Measurements from ENCODE around the gene FUT2.

The FUT2 gene

DNA sequence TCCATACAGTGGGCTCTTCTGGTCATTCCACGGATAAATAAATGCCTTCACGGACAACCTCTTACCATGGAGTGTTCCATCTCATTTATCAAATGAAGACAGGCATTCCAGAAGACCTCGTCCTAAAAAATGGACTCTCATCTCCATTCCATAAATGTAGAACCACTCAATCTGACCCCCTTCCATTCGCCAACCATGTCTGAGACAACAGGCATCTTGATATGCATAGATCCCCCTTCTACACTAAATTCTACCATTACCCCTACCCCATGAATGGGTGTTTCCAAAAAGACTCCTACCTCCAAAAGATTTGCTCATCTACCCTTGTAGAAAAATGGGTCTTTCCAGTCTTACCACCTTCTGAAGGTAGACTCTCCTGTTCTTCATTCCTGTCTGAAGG, 35.7 kb downstream of the FUT2 start:
- H3K4me2 ChIP-seq (ENCODE audit: insufficient read depth, low read length) = no peak overlapping the region
- ATAC-seq (ENCODE audit: insufficient read depth, low read depth) = no peak
- H3K4me1 ChIP-seq (ENCODE audit: insufficient read depth, low read length) = peaks cover 8% of the 10 kb centered on the region
- no peak overlapping the region for H3K4me3 ChIP-seq (ENCODE audit: low read depth in 1 of 2, low read length in 2 of 2)
- H3K27ac ChIP-seq (ENCODE audit: low read length) = no peak overlapping the region
- H2AFZ ChIP-seq (ENCODE audit: low read depth, low read length) = no peak overlapping the region
- no peak for DNase-seq
- no peak overlapping the region for H3K9ac ChIP-seq (ENCODE audit: low read depth, low read length)
- no peaks in the 10 kb centered on the region for H3K79me2 ChIP-seq (ENCODE audit: insufficient read depth, low read length)
- no peaks in the 10 kb centered on the region for H4K20me1 ChIP-seq (ENCODE audit: insufficient read depth, low read length)
- peaks cover 4% of the 10 kb centered on the region for H3K9me3 ChIP-seq (ENCODE audit: insufficient read depth, low read length, severe bottlenecking)
- H3K27me3 ChIP-seq (ENCODE audit: insufficient read depth, low read length, poor library complexity) = no peaks in the 10 kb centered on the region
- peaks cover 5% of the 10 kb centered on the region for H3K36me3 ChIP-seq (ENCODE audit: insufficient read depth, low read length)
- TF ChIP-seq, protein P1, sequence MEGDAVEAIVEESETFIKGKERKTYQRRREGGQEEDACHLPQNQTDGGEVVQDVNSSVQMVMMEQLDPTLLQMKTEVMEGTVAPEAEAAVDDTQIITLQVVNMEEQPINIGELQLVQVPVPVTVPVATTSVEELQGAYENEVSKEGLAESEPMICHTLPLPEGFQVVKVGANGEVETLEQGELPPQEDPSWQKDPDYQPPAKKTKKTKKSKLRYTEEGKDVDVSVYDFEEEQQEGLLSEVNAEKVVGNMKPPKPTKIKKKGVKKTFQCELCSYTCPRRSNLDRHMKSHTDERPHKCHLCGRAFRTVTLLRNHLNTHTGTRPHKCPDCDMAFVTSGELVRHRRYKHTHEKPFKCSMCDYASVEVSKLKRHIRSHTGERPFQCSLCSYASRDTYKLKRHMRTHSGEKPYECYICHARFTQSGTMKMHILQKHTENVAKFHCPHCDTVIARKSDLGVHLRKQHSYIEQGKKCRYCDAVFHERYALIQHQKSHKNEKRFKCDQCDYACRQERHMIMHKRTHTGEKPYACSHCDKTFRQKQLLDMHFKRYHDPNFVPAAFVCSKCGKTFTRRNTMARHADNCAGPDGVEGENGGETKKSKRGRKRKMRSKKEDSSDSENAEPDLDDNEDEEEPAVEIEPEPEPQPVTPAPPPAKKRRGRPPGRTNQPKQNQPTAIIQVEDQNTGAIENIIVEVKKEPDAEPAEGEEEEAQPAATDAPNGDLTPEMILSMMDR (IDR thresholded peaks at IDR 0.05; ENCODE audit: borderline replicate concordance, extremely low read depth, low read length, poor library complexity, severe bottlenecking) = no peak
- no peak for TF ChIP-seq EZH2 (IDR thresholded peaks at IDR 0.05; ENCODE audit: borderline replicate concordance, low read depth, low read length, severe bottlenecking)

DNA sequence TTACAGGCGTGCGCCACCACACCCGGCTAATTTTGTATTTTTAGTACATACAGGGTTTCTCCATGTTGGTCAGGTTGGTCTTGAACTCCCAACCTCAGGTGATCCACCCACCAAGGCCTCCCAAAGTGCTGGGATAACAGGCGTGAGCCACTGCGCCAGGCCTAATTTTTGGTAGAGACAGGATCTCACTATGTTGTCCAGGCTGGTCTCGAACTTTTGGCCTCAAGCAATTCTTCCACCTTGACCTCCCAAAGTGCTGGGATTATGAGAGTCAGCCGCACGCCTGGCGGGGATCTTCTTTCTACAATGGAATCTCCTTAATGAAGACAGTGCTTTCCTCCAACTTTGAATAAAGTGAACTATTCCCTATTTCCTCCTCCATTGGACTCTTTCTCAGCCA, 38.9 kb downstream of the FUT2 start:
- ATAC-seq (ENCODE audit: insufficient read depth, low read depth) = no peak
- Histone ChIP-seq H3K27ac (ENCODE audit: low read length) (no peak overlapping the region), H3K27me3 (ENCODE audit: insufficient read depth, low read length, poor library complexity) (no peaks in the 10 kb centered on the region), H3K4me2 (ENCODE audit: insufficient read depth, low read length) (no peak overlapping the region), H3K9ac (ENCODE audit: low read depth, low read length) (no peak overlapping the region), H2AFZ (ENCODE audit: low read depth, low read length) (no peak overlapping the region), H4K20me1 (ENCODE audit: insufficient read depth, low read length) (no peaks in the 10 kb centered on the region), H3K4me3 (ENCODE audit: low read depth in 1 of 2, low read length in 2 of 2) (no peak overlapping the region), H3K4me1 (ENCODE audit: insufficient read depth, low read length) (peaks cover 14% of the 10 kb centered on the region), H3K36me3 (ENCODE audit: insufficient read depth, low read length) (no peaks in the 10 kb centered on the region), H3K9me3 (ENCODE audit: insufficient read depth, low read length, severe bottlenecking) (no peaks in the 10 kb centered on the region), H3K79me2 (ENCODE audit: insufficient read depth, low read length) (no peaks in the 10 kb centered on the region)
- DNase-seq = no peak
- TF ChIP-seq, protein P1 (IDR thresholded peaks at IDR 0.05; ENCODE audit: borderline replicate concordance, extremely low read depth, low read length, poor library complexity, severe bottlenecking) = no peak
- TF ChIP-seq EZH2 (IDR thresholded peaks at IDR 0.05; ENCODE audit: borderline replicate concordance, low read depth, low read length, severe bottlenecking) = no peak

DNA sequence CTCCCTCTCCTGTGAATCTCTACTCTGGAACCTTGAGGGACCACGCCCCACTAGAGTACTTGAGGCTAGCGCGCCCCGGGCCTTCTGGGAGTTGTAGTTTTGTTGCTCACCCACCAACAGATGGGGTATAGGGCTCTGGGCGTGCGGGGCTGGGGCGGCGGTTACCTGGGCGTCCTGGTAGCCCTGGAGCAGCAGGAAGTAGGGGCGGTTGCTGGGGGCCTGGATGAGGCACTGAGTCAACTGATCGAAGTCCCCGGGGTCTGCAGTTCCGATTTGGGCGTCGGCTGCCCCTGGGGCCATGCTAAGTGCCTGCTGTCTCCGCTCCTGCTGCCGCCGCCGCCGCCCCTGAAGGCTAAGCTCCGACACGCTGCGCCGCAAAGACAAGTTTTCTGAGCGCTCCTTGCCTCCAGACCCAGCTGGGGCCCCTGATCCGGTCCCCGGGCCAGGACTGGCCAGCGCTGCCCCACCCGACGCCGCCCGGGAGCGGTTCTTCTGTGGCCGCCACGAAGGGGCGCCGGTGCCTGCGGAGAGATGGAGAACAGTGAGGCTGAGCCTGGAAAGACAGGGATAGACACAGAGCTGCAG, 39.4 kb downstream of the FUT2 start:
- Histone ChIP-seq H4K20me1 (ENCODE audit: insufficient read depth, low read length) (no peaks in the 10 kb centered on the region), H3K4me3 (ENCODE audit: low read depth in 1 of 2, low read length in 2 of 2) (no peak overlapping the region), H3K27ac (ENCODE audit: low read length) (no peak overlapping the region), H3K79me2 (ENCODE audit: insufficient read depth, low read length) (no peaks in the 10 kb centered on the region), H3K9ac (ENCODE audit: low read depth, low read length) (no peak overlapping the region), H3K27me3 (ENCODE audit: insufficient read depth, low read length, poor library complexity) (no peaks in the 10 kb centered on the region), H3K36me3 (ENCODE audit: insufficient read depth, low read length) (no peaks in the 10 kb centered on the region), H3K4me1 (ENCODE audit: insufficient read depth, low read length) (peaks cover 14% of the 10 kb centered on the region), H2AFZ (ENCODE audit: low read depth, low read length) (no peak overlapping the region), H3K4me2 (ENCODE audit: insufficient read depth, low read length) (no peak overlapping the region), H3K9me3 (ENCODE audit: insufficient read depth, low read length, severe bottlenecking) (no peaks in the 10 kb centered on the region)
- TF ChIP-seq, protein P1 (IDR thresholded peaks at IDR 0.05; ENCODE audit: borderline replicate concordance, extremely low read depth, low read length, poor library complexity, severe bottlenecking) = no peak
- TF ChIP-seq EZH2 (IDR thresholded peaks at IDR 0.05; ENCODE audit: borderline replicate concordance, low read depth, low read length, severe bottlenecking) = no peak
- ATAC-seq (ENCODE audit: insufficient read depth, low read depth) (no peak), DNase-seq (no peak)
